Tibial nerve (tissue), 4 donors: ENCODE measurements around the gene EPS8L3.

ENCODE experiments used
- EP300 ChIP-seq, 2 donors: sonication (generic); formaldehyde crosslinking; IDR thresholded peaks; one replicate each; pipeline ENCODE4 v1.6.1; 2017; ENCODE audit warnings: antibody characterized with exemption in 2 of 2, mild to moderate bottlenecking in 1 of 2
- POLR2A ChIP-seq, 2 donors: fragments of 450-650 bp; IDR thresholded peaks; one replicate each; pipeline ENCODE4 v1.6.1; 2017; ENCODE audit warnings: antibody characterized with exemption in 2 of 2, mild to moderate bottlenecking in 2 of 2, moderate library complexity in 2 of 2
- TF ChIP-seq, protein P1 (sequence below), 5 experiments: fragments of 200-600 bp in 3 of 5; fragments of 450-650 bp in 2 of 5; sonication (generic) in 3 of 5; IDR thresholded peaks; one replicate each; pipeline ENCODE4 v1.5.1; 2016 to 2019; ENCODE audit warnings: antibody characterized with exemption in 5 of 5, mild to moderate bottlenecking in 3 of 5, moderate library complexity in 2 of 5

- TF ChIP-seq, protein P1, sequence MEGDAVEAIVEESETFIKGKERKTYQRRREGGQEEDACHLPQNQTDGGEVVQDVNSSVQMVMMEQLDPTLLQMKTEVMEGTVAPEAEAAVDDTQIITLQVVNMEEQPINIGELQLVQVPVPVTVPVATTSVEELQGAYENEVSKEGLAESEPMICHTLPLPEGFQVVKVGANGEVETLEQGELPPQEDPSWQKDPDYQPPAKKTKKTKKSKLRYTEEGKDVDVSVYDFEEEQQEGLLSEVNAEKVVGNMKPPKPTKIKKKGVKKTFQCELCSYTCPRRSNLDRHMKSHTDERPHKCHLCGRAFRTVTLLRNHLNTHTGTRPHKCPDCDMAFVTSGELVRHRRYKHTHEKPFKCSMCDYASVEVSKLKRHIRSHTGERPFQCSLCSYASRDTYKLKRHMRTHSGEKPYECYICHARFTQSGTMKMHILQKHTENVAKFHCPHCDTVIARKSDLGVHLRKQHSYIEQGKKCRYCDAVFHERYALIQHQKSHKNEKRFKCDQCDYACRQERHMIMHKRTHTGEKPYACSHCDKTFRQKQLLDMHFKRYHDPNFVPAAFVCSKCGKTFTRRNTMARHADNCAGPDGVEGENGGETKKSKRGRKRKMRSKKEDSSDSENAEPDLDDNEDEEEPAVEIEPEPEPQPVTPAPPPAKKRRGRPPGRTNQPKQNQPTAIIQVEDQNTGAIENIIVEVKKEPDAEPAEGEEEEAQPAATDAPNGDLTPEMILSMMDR (IDR thresholded peaks at IDR 0.05), result no peak
- no peak for TF ChIP-seq POLR2A (IDR thresholded peaks at IDR 0.05)
- TF ChIP-seq EP300 (IDR thresholded peaks at IDR 0.05), result no peak
Measured at GRCh38 chr1:109767637-109768334, 4.1 kb upstream of the EPS8L3 start.
